Endothelial cell of umbilical vein (primary cell): Measurements from ENCODE around the gene ZDHHC13. TPM values are rescaled to one million over a fixed set of nuclear protein-coding genes. Genes with fewer than 3 reads are reported as not detected.

Source experiments
- BruUV-seq: library from RNA; stranded (reverse); fragments of 400-500 nt; replicated peaks from 2 replicates; lab custom pipeline; 2021; lab: Mats Ljungman, UMichigan
- CTCF ChIA-PET: fragments of 300-600, 350-600 bp; sonication (Branson Sonifier 250); formaldehyde crosslinking; loops from one replicate; lab custom pipeline; 2021; ENCODE audit warnings: antibody characterized with exemption, inconsistent platforms; lab: Charles Lee
- POLR2A ChIA-PET: fragments of 300-600, 350-600 bp; sonication (Branson Sonifier 250); formaldehyde crosslinking; loops from one replicate; lab custom pipeline; 2021; ENCODE audit warnings: antibody characterized with exemption, inconsistent platforms; lab: Charles Lee
- DNase-seq: peaks from one replicate; pipeline ENCODE4 v3.0.0-alpha.2; 2011; ENCODE audit warnings: low read depth, low spot score
- FAIRE-seq: peaks from 2 replicates; lab custom pipeline; 2011; peaks lifted over from hg19 to GRCh38; lab: Jason Lieb, UNC
- H2AFZ ChIP-seq: 2 replicates; pipeline ENCODE4 v1.6.0; 2012; ENCODE audit warnings: low read depth, low read length, control low read depth, inconsistent platforms
- H3K27ac ChIP-seq: 2 replicates; pipeline ENCODE4 v1.5.1; 2011; ENCODE audit warnings: low read depth, mild to moderate bottlenecking, control low read depth, low read length, moderate library complexity; ENCODE audit not compliant: insufficient read depth
- H3K27me3 ChIP-seq, 2 experiments: 2 replicates each; pipeline versions ENCODE4 v1.6.0 to v1.6.1; 2011; ENCODE audit warnings: low read length in 2 of 2, mixed read lengths in 1 of 2; ENCODE audit not compliant: control insufficient read depth in 2 of 2, insufficient read depth in 2 of 2
- H3K36me3 ChIP-seq, 2 experiments: 2 replicates in 1 of 2; 3 replicates in 1 of 2; pipeline ENCODE4 v1.5.1; 2011; ENCODE audit warnings: low read length in 2 of 2, mild to moderate bottlenecking in 1 of 2, moderate library complexity in 1 of 2; ENCODE audit not compliant: control insufficient read depth in 2 of 2, insufficient read depth in 2 of 2; ENCODE audit errors: extremely low read depth in 1 of 2
- H3K4me1 ChIP-seq: 3 replicates; pipeline ENCODE4 v1.5.1; 2011; ENCODE audit warnings: mild to moderate bottlenecking, low read length; ENCODE audit not compliant: control insufficient read depth, insufficient read depth; ENCODE audit errors: extremely low read depth
- H3K4me2 ChIP-seq: 2 replicates; pipeline ENCODE4 v1.6.1; 2011; ENCODE audit warnings: low read length, control low read depth, mixed read lengths; ENCODE audit not compliant: insufficient read depth
- H3K4me3 ChIP-seq, 3 experiments: fragments of 200-600 bp in 1 of 3; sonication (generic), shearing (Covaris generic) in 1 of 3; replicated peaks in 1 of 3; 2 replicates each; pipeline ENCODE4 v1.5.1; 2011 to 2016; ENCODE audit warnings: control low read depth in 3 of 3, low read length in 3 of 3, mild to moderate bottlenecking in 2 of 3, inconsistent platforms in 1 of 3, low read depth in 1 of 3, moderate library complexity in 1 of 3; ENCODE audit not compliant: insufficient read depth in 1 of 3
- H3K79me2 ChIP-seq: 2 replicates; pipeline ENCODE4 v1.6.0; 2012; ENCODE audit warnings: low read length, inconsistent platforms; ENCODE audit not compliant: control insufficient read depth, insufficient read depth
- H3K9ac ChIP-seq: replicated peaks from 2 replicates; pipeline ENCODE3; 2011; ENCODE audit warnings: low read length, control low read depth; ENCODE audit not compliant: insufficient read depth; ENCODE audit errors: extremely low read depth
- H3K9me1 ChIP-seq: replicated peaks from 3 replicates; pipeline ENCODE4 v1.6.0; 2011; ENCODE audit warnings: mild to moderate bottlenecking, low read length; ENCODE audit not compliant: control insufficient read depth, insufficient read depth; ENCODE audit errors: extremely low read depth
- H3K9me3 ChIP-seq: replicated peaks from 2 replicates; pipeline ENCODE4 v1.5.1; 2012; ENCODE audit warnings: low read length, inconsistent platforms; ENCODE audit not compliant: control insufficient read depth, insufficient read depth
- H4K20me1 ChIP-seq: replicated peaks from 2 replicates; pipeline ENCODE3; 2011; ENCODE audit warnings: mild to moderate bottlenecking, low read length; ENCODE audit not compliant: control insufficient read depth, insufficient read depth; ENCODE audit errors: extremely low read depth
- CTCF ChIP-seq, 2 donors: IDR thresholded peaks; 1 replicate in 1 of 2; 2 replicates in 1 of 2; pipeline ENCODE4 v1.5.1; 2011; ENCODE audit warnings: low read length in 2 of 2, mild to moderate bottlenecking in 2 of 2, moderate library complexity in 2 of 2, control low read depth in 1 of 2, inconsistent platforms in 1 of 2, low read depth in 1 of 2; ENCODE audit not compliant: insufficient read depth in 1 of 2; ENCODE audit errors: extremely low read depth in 1 of 2
- EZH2 ChIP-seq: IDR thresholded peaks from 2 replicates; pipeline ENCODE4 v1.6.1; 2012; ENCODE audit warnings: borderline replicate concordance, low read depth, mild to moderate bottlenecking, moderate library complexity, low read length, inconsistent platforms; ENCODE audit not compliant: severe bottlenecking
- FOS ChIP-seq: IDR thresholded peaks from 2 replicates; pipeline ENCODE4 v1.6.1; 2011; ENCODE audit warnings: mild to moderate bottlenecking, low read length, moderate library complexity, borderline replicate concordance; ENCODE audit not compliant: insufficient read depth
- GATA2 ChIP-seq: IDR thresholded peaks from 2 replicates; pipeline ENCODE4 v1.7.0; 2011; ENCODE audit warnings: low read depth, mild to moderate bottlenecking, moderate library complexity, mixed read lengths, low read length; ENCODE audit not compliant: insufficient read length, insufficient read depth
- JUN ChIP-seq: IDR thresholded peaks from 2 replicates; pipeline ENCODE4 v1.6.1; 2011; ENCODE audit warnings: borderline replicate concordance, low read depth; ENCODE audit not compliant: insufficient read length, insufficient read depth
- MYC ChIP-seq: IDR thresholded peaks from one replicate; pipeline ENCODE4 v1.6.1; 2011; ENCODE audit warnings: mild to moderate bottlenecking, low read depth, low read length
- POLR2A ChIP-seq: IDR thresholded peaks from 2 replicates; pipeline ENCODE4 v1.6.1; 2012; ENCODE audit warnings: low read depth, mild to moderate bottlenecking, control low read depth, low read length
- POLR2AphosphoS5 ChIP-seq: IDR thresholded peaks from 2 replicates; pipeline ENCODE4 v1.6.1; 2012; ENCODE audit warnings: low read depth, mild to moderate bottlenecking, control low read depth, low read length, moderate library complexity; ENCODE audit not compliant: insufficient read depth
- dilution Hi-C: fragments of 300-500 bp; cut with MboI; formaldehyde crosslinking; loops from one replicate; pipeline ENCODE4 v1.15.0; 2019; ENCODE audit warnings: low sequenced_read_pairs; ENCODE audit not compliant: extremely low pct_ligation_motif_present
- intact Hi-C: fragments of 100-400 bp; cut with micrococcal nuclease; formaldehyde crosslinking; loops from one replicate; pipeline ENCODE4 v1.10.0; 2022
- polyA plus RNA-seq, 4 experiments: library from polyadenylated mRNA; depleted of rRNA in 3 of 4; stranded (reverse) in 3 of 4; unstranded in 1 of 4; fragments of >200 nt; gene quantifications; 2 replicates each; pipeline versions ENCODE4 v1.2.1 to v1.2.3, GENCODE V29; 2011 to 2012; ENCODE audit warnings: missing spikeins in 1 of 4
- total RNA-seq: library from RNA; stranded (reverse); gene quantifications from 2 replicates; pipeline ENCODE4 v1.2.3, GENCODE V29; 2021
- TF ChIP-seq, protein P1 (sequence below): IDR thresholded peaks from 2 replicates; pipeline ENCODE4 v1.6.1; 2011; ENCODE audit not compliant: insufficient read depth, insufficient read length

Gene ZDHHC13
- total and polyA plus RNA-seq, 2 donors (not counting 3 experiments of a cell fraction or from before 2014, with no cell fraction given) = 37.4 to 52.9 TPM

GRCh38 chr11:19110295-19110694 lies 6.7 kb upstream of the ZDHHC13 start:
- H3K27ac ChIP-seq = no peak overlapping the region
- no TSS peak for BruUV-seq
- no peaks in the 10 kb centered on the region for H3K9me3 ChIP-seq
- FAIRE-seq = peak; percentile 38
- DNase-seq = peak; percentile 24
- ChIA-PET POLR2A (interaction anchor here (0.7 kb wide), 1 partner anchor 33 kb away, joined by 4 read pairs; no protein-coding TSS in a partner anchor), CTCF (interaction anchor here (0.9 to 6.4 kb wide), 6 partner anchors 14 to 73 kb away, joined by 3 to 121 read pairs (median 4); no protein-coding TSS in a partner anchor)
- TF ChIP-seq MYC (no peak), POLR2A (no peak), POLR2AphosphoS5 (no peak), JUN (no peak), EZH2 (no peak), GATA2 (no peak), FOS (no peak), CTCF (IDR thresholded peaks at IDR 0.05; ENCODE audit: extremely low read depth in 1 of 2, insufficient read depth in 1 of 2, low read depth in 1 of 2, low read length in 2 of 2) (no peak)
- TF ChIP-seq, protein P1, sequence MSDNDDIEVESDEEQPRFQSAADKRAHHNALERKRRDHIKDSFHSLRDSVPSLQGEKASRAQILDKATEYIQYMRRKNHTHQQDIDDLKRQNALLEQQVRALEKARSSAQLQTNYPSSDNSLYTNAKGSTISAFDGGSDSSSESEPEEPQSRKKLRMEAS = no peak
- H3K36me3 ChIP-seq = no peaks in the 10 kb centered on the region
- intact Hi-C loops (no loop called here), dilution Hi-C loops (no loop called here)
- H3K27me3 ChIP-seq = no peaks in the 10 kb centered on the region
- H4K20me1 ChIP-seq = no peaks in the 10 kb centered on the region
- H3K79me2 ChIP-seq = no peaks in the 10 kb centered on the region
- H3K4me1 ChIP-seq = peaks cover 7% of the 10 kb centered on the region
- no peak overlapping the region for H3K4me3 ChIP-seq
- no peak overlapping the region for H2AFZ ChIP-seq
- H3K9ac ChIP-seq = no peak overlapping the region
- no peak overlapping the region for H3K4me2 ChIP-seq
- H3K9me1 ChIP-seq = no peaks in the 10 kb centered on the region
